ENCODE measurements around the gene KIAA1671.
"Not testable (repeated sequence)": the region's sequence is repeated elsewhere in the genome, so short reads cannot be mapped to it uniquely, and the experiment has no call there.

KIAA1671 gene

GRCh38 chr22:25201557-25202273 lies 249.2 kb downstream of the KIAA1671 start:
- no peak for DNase-seq (ENCODE audit: low read depth)

- DNase-seq (ENCODE audit: low read depth) = peak; percentile 16
Measured at GRCh38 chr22:25202290-25202921, 249.9 kb downstream of the KIAA1671 start.

DNA sequence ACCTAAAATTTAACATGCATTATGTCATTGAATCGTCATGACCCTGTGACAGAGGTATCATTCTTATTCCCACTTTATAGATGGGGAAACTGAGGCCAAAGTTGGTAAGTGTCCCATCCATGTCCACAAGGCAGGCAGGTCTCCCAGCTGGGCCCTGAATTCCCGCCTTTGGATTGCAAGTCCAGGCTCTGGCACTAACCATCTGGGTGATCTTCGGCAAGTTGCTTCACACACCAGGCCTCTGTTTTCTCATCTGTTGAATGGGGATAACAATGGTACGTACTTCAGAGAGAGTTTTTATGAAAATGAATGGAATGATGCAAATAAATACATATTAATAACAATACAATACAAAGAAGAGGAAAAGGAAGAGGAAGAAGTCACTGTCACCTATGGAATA lies 250.6 kb downstream of the KIAA1671 start:
- DNase-seq (ENCODE audit: low read depth) = no peak

DNA sequence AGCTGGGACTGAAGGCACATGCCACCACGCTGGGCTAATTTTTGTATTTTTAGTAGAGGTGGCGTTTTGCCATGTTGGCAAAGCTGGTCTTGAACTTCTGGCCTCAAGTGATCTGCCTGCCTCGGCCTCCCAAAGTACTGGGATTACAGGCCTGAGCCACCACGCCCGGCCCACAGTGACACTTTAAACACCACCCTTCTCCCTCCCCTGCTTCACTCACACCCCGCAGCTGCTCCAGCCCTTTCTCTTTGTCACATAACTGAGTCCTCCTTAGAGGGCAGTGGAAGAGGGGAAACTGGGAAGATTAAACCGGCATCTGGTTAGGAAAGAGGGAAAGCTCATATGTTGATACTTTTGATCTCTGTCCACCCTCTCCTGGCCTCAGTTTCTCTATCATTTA lies 252.0 kb downstream of the KIAA1671 start:
- not testable (repeated sequence) for DNase-seq (ENCODE audit: low read depth)

DNA sequence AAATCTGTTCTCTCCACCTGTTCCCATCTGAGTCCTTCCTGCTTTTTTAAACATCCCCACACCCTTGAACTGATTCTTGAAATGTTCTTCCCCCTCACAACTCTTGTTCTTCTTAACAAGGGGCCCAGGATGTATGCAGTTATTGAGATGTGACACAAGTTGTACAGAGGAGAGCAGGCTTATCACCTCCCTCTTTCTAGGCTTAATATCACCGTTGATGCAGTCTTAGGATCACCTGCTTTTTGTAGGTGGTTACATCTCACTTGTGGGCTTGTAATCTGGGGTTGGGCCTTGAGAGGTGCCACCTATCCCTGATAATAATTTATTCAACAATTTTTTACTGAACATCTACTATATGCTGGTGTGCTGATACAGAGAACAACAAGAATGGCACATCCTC lies 253.3 kb downstream of the KIAA1671 start:
- DNase-seq (ENCODE audit: low read depth) = no peak

DNA sequence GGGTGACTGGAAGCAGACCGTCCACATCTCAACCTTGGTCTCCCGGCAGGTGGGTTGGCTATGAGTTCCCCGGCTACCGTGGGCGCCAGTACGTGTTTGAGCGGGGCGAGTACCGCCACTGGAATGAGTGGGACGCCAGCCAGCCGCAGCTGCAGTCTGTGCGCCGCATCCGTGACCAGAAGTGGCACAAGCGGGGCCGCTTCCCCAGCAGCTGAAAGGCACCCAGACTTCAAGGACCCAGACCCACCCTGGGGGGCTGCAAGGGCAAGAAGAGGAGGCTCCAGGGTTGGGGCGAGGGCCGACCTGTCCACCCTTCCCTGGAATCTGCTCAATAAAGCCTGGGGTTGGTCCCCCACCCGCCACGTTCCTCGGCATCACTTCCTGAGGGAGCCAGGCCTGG lies 254.5 kb downstream of the KIAA1671 start:
- no peak for DNase-seq (ENCODE audit: low read depth)

- no peak for DNase-seq (ENCODE audit: low read depth)
Measured at GRCh38 chr22:25207553-25208157, 255.1 kb downstream of the KIAA1671 start.

DNA sequence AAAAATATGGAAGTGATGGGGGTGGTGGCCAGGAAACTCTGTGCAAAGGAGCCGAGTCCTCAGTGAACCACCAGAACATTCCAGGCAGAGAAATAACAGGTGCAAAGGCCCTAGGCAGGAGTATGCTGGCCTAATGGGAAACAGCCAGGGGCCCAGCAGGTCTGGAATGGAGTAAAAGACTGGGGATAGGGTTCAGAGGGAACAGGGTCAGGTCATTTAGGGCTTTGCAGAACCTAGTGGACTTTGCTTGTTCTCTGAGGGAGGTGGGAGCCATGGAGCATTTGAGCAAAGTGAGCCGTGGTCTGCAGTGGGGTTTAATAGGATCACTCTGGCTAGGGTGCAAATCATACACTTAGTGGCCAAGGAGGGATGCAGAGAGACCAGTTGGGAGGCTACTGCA lies 255.8 kb downstream of the KIAA1671 start:
- no peak for DNase-seq (ENCODE audit: low read depth)

DNA sequence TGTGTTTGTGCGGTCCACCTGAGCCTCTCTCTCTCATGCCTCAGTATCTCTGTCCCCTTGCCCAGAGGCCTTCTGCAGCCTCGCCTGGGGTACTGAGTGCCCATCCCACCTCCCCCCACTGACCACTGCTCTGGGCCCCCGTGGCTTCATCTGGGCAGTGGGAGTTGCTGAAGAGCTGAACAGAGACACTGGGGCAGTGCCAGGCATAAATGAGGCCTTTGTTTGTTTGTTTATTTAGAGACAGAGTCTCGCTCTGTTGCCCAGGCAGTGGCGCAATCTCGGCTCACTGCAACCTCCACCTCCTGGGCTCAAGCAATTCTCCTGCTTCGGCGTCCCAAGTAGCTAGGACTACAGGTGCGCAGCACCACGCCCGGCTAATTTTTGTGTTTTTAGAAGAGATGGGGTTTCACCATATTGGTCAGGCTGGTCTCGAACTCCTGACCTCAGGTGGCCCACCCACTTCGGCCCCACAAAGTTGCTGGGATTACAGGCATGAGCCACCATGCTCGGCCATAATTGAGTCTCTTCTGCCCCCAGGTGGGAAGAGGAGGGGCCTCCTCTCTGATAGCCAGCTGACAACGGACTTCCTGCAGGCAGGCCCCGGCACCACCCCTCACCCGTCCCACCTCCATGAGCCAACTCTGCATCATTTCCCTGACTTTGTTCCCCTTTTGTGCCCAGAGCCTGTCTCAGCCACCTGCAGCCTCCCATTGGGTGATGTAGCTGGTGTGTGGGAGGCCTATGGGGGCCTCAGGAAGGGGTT lies 256.4 kb downstream of the KIAA1671 start:
- DNase-seq (ENCODE audit: low read depth) = no peak

GRCh38 chr22:25210793-25211192 lies 258.3 kb downstream of the KIAA1671 start:
- no peak for DNase-seq (ENCODE audit: low read depth)

- no peak for DNase-seq (ENCODE audit: low read depth)
Measured at GRCh38 chr22:25212337-25212736, 259.8 kb downstream of the KIAA1671 start.

DNA sequence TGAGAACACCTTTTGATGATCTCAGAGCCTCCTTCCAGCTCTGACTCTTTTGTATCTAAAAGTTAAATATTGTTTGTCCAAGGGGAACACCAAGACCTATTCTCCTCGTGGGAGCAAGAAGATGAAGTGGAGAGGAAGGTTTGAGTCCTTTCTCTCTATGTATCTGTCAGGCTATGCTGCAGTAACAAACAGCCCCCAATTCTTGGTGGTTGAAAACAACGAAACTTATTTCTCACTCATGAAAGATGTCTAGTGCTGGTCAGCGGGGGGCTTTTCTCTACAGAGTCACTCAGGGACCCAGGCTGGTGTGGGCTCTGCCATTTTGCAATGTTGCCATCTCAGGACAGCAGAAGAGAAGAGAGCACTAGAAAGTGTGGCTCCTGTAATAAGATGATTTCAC lies 260.7 kb downstream of the KIAA1671 start:
- DNase-seq (ENCODE audit: low read depth) = no peak

GRCh38 chr22:25216230-25216629 lies 263.7 kb downstream of the KIAA1671 start:
- DNase-seq (ENCODE audit: low read depth) = no peak

GRCh38 chr22:25219211-25219689 lies 266.7 kb downstream of the KIAA1671 start, which contains the start of gene CRYBB2:
TSS of gene CRYBB2 (plus strand) at chr22:25219639. CDS start at chr22:25221430, 1,791 bp downstream.
- DNase-seq (ENCODE audit: low read depth) = no peak

GRCh38 chr22:25219948-25220442 lies 267.5 kb downstream of the KIAA1671 start:
- no peak for DNase-seq (ENCODE audit: low read depth)

DNA sequence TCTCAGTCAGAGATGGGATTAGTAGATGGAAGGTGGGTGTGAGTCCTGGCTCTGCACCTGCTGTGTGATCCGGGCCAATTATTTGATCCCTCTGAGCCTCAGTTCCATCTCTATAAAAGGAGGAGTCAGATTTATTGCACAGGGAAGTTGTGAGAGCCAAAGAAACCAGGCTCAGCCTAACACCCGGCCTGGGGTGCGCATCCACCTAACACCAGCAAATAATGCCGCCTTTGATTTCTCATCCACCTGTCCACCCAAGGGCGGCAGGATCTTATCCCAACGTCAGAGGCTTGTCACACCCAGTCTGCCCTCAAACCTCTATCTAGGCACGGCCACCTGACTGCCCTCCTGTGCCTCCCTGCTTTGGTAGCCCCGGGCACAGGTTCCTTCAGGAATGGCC lies 269.3 kb downstream of the KIAA1671 start:
- no peak for DNase-seq (ENCODE audit: low read depth)

DNA sequence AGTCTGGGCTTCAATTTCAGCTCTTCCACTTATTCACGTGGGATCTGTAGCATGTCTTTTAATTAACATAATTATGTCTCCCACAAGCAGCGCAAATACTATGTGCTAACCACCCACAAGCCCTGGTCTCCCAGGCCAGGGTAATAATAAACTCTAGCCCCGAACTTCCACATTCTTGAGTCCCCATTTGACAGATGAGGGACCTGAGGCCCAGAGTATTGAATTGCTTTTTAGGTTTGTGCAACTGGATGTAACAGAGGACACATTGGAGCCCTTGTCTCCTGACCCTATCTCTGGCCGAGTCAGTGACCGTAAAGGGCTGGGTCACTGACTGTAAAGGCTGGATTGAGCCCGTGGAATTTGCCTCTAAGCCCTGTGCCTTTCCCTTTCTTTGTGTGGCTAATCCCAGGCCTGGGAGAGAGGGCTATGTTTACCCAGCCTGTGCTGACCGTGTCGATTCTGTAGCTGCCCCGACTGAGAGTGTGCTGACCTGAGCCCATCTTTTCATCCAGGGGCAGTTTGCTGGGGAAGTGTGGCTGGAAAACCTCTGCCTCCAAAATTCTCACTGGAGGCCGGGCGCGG lies 270.8 kb downstream of the KIAA1671 start:
- no peak for DNase-seq (ENCODE audit: low read depth)

GRCh38 chr22:25228822-25229221 lies 276.3 kb downstream of the KIAA1671 start:
- DNase-seq (ENCODE audit: low read depth) = no peak

- not testable (repeated sequence) for DNase-seq (ENCODE audit: low read depth)
Measured at GRCh38 chr22:25230760-25231159, 278.2 kb downstream of the KIAA1671 start.

GRCh38 chr22:25232301-25232700 lies 279.8 kb downstream of the KIAA1671 start:
- DNase-seq (ENCODE audit: low read depth) = no peak

- not testable (repeated sequence) for DNase-seq (ENCODE audit: low read depth)
Measured at GRCh38 chr22:25233706-25234105, 281.2 kb downstream of the KIAA1671 start.
